HL-60 (cell line): ENCODE measurements around the gene RAI14.
"Not testable (repeated sequence)": the region's sequence is repeated elsewhere in the genome, so short reads cannot be mapped to it uniquely, and the experiment has no call there.

ENCODE experiments used
- DNase-seq, 2 experiments: peaks; one replicate each; pipeline ENCODE4 v3.0.0-alpha.2; 2010 to 2020; ENCODE audit warnings: low read depth in 1 of 2, low spot score in 1 of 2
- H3K27ac ChIP-seq: fragments of 250-450 bp; sonication (Bioruptor Pico); replicated peaks from 2 replicates; pipeline ENCODE4 v1.5.1; 2020; ENCODE audit warnings: mild to moderate bottlenecking, moderate library complexity
- H3K27me3 ChIP-seq: fragments of 250-450 bp; sonication (Bioruptor Pico); 2 replicates; pipeline ENCODE4 v1.5.1; 2021; ENCODE audit warnings: mild to moderate bottlenecking, moderate library complexity; ENCODE audit not compliant: insufficient read depth, poor library complexity, severe bottlenecking
- H3K4me3 ChIP-seq: replicated peaks from 2 replicates; pipeline ENCODE4 v1.5.1; 2011; ENCODE audit warnings: mild to moderate bottlenecking, control low read depth, low read length; ENCODE audit not compliant: insufficient read depth
- CTCF ChIP-seq: IDR thresholded peaks from one replicate; pipeline ENCODE4 v1.5.1; 2011; ENCODE audit warnings: low read length, control low read depth, inconsistent platforms; ENCODE audit not compliant: insufficient read depth
- GABPA ChIP-seq: IDR thresholded peaks from 2 replicates; pipeline ENCODE4 v1.6.1; 2012; ENCODE audit warnings: low read depth
- POLR2AphosphoS5 ChIP-seq: IDR thresholded peaks from 2 replicates; pipeline ENCODE4 v1.6.1; 2012; ENCODE audit warnings: low read depth
- REST ChIP-seq: IDR thresholded peaks from 2 replicates; pipeline ENCODE4 v1.6.1; 2012; ENCODE audit warnings: low read depth; ENCODE audit not compliant: insufficient replicate concordance
- SPI1 ChIP-seq: IDR thresholded peaks from 2 replicates; pipeline ENCODE4 v1.6.1; 2012; ENCODE audit warnings: low read depth, mild to moderate bottlenecking, borderline replicate concordance

Gene RAI14

GRCh38 chr5:34698754-34699153 lies 42.6 kb downstream of the RAI14 start:
- no peak for TF ChIP-seq GABPA
- TF ChIP-seq SPI1, result no peak
- no peak for TF ChIP-seq POLR2AphosphoS5
- DNase-seq, result no peak

GRCh38 chr5:34699155-34700077 lies 43.3 kb downstream of the RAI14 start:
- no peak for DNase-seq
- no peaks in the 10 kb centered on the region for H3K27me3 ChIP-seq
- no peak for TF ChIP-seq SPI1
- no peak for TF ChIP-seq REST
- no peak for TF ChIP-seq CTCF
- TF ChIP-seq GABPA, result no peak
- TF ChIP-seq POLR2AphosphoS5, result no peak
- H3K27ac ChIP-seq, result no peak overlapping the region
- no peak overlapping the region for H3K4me3 ChIP-seq

More at GRCh38 chr5:34698754-34699153, 42.6 kb downstream of the RAI14 start:
- Histone ChIP-seq H3K27ac (no peak overlapping the region), H3K4me3 (no peak overlapping the region), H3K27me3 (no peaks in the 10 kb centered on the region)

GRCh38 chr5:34700078-34700452 lies 43.9 kb downstream of the RAI14 start:
- Histone ChIP-seq H3K27me3 (no peaks in the 10 kb centered on the region), H3K4me3 (no peak overlapping the region), H3K27ac (no peak overlapping the region)
- DNase-seq, result no peak
- TF ChIP-seq GABPA, result no peak
- TF ChIP-seq SPI1, result no peak
- TF ChIP-seq CTCF, result no peak
- TF ChIP-seq REST, result no peak
- TF ChIP-seq POLR2AphosphoS5, result no peak

GRCh38 chr5:34701442-34701841 lies 45.3 kb downstream of the RAI14 start:
- H3K27me3 ChIP-seq, H3K27ac ChIP-seq, H3K4me3 ChIP-seq, DNase-seq: not testable (repeated sequence)
